Fibroblast of skin of right biceps (primary cell): Measurements from ENCODE around the gene GTF3C1.

ENCODE experiments used
- DNase-seq: peaks from one replicate; pipeline ENCODE4 v3.0.0-alpha.2; 2013

The GTF3C1 gene

DNA sequence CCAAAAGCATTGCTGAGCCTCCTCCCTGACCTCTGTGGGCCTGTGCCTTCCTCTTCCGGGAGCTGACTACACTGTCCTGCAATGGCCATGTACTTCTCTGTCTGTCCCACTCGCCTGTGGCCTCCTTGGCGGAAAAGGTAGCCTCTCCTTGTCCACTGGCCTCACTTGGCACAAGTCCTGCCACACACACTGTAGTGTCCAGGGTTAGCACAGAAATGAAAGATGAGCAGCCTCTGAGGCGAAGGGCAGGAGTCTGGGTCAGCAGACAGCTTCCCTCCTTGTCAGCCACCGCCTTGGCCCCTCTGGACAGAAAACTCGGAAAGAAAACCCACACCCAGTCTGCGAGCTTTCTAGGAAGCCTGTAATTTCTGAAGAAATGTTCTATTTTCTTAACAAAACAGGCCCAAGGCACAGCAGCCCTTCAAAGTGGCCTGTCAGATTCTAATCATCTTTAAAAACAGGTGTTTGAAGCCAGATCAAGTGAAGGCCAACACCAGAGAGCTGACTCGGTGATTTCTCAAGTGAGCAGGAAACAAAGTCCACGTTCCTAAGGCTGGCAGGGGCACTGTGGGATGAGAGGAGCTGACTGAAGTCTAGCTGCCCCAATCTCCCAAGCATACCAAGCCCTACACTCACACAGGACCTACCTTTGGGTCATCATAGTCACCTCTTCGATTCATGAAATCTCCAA, 67.2 kb downstream of the GTF3C1 start:
- DNase-seq, result no peak

GRCh38 chr16:27481282-27481934, 68.3 kb downstream of the GTF3C1 start:
- no peak for DNase-seq

- no peak for DNase-seq
Observed at GRCh38 chr16:27480761-27481160, 69.0 kb downstream of the GTF3C1 start.

DNA sequence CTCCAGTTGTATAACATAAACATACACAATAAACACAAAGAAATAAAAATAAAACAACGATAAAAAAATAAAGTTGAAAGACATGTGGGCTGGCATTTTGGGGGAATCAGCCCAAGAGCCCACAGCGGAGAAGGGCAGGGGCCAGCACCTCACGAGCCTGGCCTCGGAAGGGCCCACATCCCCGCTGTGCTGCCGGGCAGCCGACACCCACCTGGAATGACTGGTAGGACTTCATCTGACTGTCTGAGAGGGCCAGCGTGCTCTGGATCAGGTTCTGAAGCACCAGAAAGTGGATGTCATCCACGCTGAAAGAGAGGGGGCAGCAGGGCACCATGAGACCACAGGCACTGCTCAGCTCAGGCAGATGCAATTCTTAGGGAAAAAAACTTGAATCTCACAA, 73.5 kb downstream of the GTF3C1 start:
- no peak for DNase-seq

DNA sequence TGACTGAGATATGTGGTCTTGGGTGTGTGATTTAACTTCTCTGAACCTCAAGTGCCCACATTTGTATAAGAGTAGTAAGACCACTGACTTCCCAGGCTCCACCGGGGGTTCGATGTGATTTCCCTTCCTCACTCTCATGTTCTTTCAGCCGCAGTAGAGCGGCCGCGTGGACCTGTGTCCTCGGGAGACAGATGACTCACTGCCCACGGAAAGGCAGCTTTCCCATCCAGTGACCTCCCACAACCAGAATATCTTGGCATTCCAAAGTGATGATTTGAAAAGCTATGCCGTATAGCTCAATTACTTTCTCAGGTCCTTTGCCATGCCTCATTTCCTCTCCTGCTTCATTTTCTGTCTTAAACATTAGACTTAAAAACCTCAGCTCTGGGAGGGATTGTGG, 74.2 kb downstream of the GTF3C1 start:
- DNase-seq, result peak; percentile 90

- DNase-seq, result no peak
Observed at GRCh38 chr16:27474921-27475320, 74.8 kb downstream of the GTF3C1 start.

- DNase-seq, result no peak
Observed at GRCh38 chr16:27474041-27474440, 75.7 kb downstream of the GTF3C1 start.

DNA sequence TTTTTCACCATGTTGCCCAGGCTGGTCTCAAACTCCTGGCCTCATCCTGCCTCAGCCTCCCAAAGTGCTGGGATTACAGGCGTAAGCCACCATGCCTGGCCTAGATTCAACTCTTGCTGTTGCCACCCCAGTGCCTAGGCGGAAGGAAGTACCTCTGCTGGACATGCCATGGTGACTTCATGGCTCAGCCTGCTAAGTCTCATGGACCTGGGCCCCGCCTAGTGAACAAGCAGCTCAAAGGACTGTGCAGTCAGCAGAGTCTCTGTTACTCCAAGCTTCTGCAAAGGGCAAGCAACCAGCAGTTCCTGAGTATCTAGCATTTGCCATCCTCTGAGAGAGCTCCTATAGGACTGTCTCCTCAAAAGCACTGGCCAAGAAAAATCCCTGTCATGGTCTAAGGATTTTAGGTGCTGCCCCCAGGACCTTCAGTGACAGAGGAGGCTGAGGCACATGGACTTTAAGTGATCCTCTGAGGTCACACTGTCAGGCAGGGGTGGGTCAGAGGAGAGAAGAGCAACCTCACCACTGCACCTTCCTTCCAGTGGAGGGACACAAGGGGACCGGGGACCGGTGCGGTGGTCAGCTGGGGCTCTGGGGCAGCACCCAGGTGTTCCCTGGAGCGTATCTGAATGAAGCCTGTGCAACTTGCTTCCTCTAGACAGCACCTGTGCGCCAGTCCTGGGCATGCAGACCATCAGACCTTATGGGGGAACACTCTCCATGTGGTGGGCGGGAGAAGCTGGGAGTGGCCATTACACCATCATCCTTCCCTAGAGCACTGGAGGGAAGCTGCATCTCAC, 76.4 kb downstream of the GTF3C1 start:
- DNase-seq, result no peak

DNA sequence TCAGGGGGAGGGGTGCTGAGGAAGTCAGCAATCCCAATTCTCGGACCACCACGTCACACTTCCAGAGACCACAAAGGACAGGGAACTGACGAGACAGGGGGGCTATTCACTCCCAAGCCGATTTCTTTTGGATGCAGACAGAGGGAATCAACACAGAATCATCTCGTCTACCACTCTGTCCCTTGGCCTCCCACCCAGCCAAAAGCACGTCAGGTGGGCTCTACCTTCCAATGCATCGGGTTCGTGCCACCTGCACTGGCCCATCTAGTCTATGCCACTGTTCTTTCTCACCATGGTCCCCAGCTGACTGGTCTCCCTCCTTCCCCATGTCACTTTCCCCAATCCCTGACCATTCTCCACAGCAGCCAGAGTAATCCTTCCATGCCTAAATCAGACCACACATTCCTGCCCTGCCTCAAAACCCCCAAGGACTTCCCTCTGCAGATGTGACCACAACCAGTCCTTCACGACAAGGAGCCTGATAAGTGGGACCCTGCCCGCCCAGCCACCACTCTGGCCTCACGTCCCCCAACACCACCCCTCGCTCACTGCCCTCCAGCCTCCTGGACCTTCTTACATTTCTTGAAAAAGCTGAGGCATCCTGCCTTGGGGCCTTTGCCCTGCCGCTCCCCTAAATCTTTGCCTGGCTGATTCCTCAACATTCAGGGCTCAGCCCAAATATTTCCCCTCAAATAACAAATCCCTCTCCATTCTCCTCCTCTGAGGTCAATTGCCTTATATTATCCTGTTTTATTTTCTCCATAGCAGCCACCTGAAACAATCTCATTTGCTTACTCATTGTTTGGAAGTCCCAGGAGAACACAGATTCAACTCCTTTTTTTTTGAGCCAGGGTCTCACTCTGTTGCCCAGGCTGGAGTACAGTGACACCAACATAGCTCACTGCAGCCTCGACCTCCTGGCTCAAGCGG, 77.4 kb downstream of the GTF3C1 start:
- no peak for DNase-seq

DNA sequence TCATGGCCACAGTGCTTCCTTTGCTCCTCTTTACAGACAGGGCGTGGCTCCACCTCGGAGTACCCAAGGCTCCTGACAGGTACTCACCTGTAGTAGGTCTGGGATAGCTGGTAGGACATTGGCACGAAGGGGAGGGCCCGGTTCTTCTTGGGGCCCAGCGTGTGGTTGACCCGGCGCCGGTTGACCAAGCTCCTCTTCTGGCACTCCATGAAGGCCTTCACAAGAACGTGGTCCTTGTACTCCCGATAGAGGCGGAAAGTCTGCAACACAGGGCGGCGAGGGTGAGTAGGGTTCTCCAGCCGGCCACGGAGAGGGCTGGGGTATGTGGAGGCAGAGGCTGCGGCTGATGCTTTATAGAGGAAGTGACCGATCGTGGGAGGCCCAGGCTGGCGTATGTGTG, 78.1 kb downstream of the GTF3C1 start:
- no peak for DNase-seq

DNA sequence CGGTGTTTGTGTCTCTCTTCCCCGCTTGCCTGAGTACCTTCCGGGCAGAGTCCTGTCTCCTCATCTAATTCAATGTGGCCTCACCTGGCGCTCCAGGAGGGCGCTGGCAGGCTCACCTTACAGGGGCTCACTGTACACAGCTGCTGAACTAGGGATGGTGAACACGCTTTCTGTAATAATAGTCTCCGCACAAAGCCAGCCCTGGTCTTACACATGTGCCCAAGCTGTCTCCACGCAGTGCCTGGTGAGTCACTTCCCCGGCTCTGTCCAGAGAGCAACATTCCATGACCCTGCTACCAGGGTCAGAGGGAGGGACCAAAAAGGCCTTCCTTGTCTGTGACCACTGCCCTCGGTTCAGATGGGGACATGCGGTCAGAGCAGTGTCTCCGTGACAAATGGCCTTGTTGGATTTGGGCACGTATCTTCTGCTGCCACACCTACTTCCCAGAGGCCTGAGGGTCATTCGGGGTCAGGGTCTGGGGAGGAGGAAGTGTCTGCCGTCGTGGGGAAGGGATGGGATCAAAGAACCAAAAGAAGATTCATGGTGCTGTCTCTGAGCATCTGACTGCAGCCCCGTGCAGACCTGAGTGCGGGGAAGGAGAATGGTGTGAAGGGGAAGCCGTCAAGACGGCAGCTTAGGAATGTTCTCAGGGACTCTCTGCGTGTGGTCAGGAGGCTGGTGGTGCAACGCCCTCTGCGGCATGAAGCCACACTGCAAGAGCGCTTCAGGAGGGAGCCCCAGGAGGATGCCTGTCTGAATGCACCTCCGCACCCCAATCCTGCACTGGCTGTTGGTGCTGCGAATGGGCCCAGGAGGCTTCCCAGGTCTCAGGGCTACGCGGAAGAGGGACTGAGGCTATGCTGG, 78.9 kb downstream of the GTF3C1 start:
- DNase-seq, result peak; percentile 37

DNA sequence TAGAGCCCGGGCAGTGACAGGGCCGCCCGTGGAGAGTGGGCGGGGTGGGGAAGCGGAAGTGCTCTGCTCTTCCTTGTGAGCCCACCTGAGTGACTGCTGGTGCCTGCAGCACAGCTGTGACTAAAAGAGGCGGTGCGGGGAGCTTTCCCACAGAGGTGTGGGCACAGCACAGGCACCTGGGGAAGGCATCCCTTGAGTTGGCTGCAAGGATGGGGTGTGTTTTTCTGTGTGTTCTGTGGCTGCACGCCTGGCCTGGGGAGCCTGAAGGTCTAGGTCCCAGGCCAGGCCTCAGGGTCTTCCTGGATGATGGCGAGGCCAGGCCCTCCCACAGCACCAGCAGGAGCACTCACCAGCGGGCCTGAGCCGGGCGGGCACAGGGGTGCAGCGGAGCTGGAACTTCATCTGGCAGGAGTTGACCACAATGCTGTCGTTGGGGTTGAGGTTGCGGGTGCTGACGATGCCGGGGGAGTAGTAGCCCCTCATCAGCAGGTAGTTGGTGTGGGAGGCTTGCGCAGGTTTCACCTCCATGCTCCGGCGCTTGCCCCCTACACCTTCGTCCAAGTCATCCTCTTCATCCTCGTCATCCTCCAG, 80.7 kb downstream of the GTF3C1 start:
- DNase-seq, result no peak

GRCh38 chr16:27465483-27465879, 84.2 kb downstream of the GTF3C1 start:
- no peak for DNase-seq

DNA sequence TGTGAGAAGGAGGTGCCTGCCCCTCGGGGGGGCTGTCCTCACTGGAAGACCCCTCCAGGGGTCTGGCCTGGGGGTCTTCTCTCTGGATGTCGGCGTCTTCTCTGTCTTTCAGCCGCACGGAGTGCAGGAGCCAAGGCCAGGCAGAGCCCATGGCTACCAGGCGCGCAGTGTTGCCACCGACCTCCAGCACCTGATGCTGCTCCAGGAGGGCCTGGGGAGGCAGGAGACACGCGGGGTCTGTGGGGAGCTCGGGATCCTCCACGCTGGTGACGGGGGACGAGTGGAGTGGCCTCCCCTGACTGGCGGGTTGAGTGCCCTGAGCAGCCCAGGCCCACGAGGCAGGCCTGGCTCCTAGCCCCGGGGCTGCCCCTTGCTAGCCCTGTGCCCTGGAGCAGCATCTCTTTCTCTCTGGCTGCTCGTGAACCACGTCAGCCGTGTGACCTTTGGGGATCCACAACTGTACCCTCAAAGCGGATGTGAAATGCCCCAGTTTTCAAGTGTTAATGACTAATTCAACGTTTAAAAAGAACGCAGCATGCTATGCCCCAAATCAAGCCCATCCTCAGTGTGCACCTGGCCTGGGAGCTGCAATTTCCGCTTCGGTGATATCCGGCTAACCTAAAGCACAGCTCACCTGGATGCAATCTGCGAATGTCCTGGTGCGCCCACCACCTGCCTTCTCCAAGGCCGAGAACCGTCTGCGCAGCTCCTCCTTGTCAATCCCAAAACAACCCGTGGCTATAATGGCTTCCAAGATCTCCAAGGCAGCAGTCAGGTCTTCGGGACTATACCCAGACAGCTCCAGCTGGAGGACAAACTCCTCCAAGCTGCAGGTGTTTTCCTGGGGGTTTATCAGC, 84.9 kb downstream of the GTF3C1 start:
- DNase-seq, result no peak

DNA sequence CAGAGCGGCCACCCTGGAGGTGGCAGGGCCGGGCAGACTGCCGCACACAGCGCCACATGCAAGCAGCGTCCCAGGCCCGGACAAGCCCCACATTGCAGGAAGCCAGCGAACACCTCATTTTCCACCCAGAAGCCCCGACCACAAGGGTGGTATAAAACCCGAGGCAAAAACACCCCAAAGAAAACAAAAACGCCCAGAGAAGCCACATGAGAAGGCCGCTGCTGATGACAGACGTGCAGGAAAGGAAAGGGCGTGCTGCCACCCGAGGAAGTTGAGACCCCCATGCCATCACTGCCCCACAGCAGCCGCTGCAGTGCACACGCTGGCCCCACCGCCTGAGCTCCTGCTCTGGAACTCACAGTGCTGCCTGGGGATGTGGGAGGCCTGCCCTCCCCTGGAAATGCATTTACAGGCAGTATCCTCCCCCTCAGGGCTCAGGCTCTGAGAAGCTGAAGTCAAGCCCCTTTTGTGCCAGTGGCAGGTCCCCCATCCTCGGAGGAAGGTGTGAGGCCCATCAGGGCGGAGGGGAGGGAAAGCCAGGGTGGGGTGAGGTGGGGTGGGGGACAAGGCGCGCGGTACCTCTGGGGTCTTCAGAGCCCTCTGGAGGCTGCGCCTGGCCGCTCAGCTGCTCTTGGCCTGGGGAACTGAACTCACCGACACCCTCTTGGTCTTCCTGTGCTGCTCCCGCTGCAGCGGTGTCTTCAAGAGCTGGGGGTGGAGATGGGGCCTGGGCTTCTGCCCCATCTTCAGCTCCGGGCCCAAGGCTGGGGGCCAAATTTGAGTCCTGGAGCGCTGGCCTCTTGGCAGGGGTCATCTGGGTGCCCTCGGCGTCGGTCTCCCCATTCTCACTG, 85.7 kb downstream of the GTF3C1 start:
- no peak for DNase-seq

DNA sequence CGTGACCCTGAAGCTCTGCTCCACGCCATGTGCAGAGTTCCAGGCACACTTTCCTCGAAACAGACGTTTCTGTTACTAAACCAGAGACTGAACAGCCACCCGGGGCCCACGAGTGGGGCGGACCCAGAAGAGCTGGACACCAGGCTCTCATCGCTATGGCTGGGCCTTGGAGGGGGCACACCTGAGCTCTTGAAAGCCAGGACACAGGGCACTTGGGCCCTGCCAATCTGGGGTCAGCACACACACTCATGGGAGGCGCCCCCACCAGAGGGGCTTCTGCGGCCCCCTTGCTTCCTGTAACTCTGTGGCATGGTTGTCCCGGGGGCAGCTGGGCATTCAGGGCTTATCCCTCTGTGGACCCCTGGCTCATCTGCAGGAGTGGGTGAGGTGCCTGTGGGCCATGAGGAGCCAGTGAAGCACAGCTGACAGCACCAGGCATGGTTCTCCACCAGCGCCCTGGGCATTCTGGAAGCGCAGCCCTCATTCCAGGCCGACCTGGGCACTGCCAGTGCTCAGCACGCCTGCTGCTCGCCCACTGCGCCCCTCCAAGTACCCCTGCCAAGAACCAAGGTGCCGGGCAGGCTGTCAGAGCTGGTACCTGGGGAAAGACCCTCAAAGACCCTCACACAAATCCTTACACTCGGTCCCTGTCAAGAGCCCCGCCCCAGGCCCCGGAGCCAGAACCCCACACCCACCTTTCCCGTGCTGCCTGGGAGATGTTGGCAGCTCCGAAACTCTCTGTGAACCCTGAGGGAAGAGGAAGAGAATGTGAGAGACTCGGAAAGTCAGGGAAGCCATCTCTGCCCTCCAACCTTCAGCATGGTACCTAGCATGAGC, 86.6 kb downstream of the GTF3C1 start:
- DNase-seq, result no peak

- DNase-seq, result no peak
Observed at GRCh38 chr16:27462200-27462845, 87.4 kb downstream of the GTF3C1 start.
